HG02759 (cell line): Measurements from ENCODE around the gene ERFL.

ENCODE experiments used
- ATAC-seq: cut with Tn5 transposase; IDR thresholded peaks from one replicate; pipeline ENCODE4 v1.9.1; 2021; ENCODE audit warnings: mild to moderate bottlenecking, moderate library complexity; ENCODE audit not compliant: unreplicated experiment

The ERFL gene

GRCh38 chr19:41928221-41928683 is at the start of gene ERFL:
Gene ERFL, minus strand, starts transcription at chr19:41928449. Its CDS starts 15,530 bp downstream, at chr19:41912919.
- no peak for ATAC-seq

- ATAC-seq = no peak
These were observed 49.7 kb upstream of the ERFL start for GRCh38 chr19:41977916-41978315.

GRCh38 chr19:41974652-41975051 is 46.4 kb upstream of the ERFL start:
- ATAC-seq = no peak

GRCh38 chr19:41971363-41971762 is 43.1 kb upstream of the ERFL start:
- no peak for ATAC-seq

- no peak for ATAC-seq
These were observed 41.7 kb upstream of the ERFL start for GRCh38 chr19:41969772-41970458.

GRCh38 chr19:41968751-41969595 is 40.7 kb upstream of the ERFL start:
- ATAC-seq = no peak

- no peak for ATAC-seq
These were observed 39.0 kb upstream of the ERFL start for GRCh38 chr19:41967054-41967783.

GRCh38 chr19:41965106-41965505 is 36.9 kb upstream of the ERFL start:
- ATAC-seq = no peak

GRCh38 chr19:41960973-41961372 is 32.7 kb upstream of the ERFL start:
- no peak for ATAC-seq

GRCh38 chr19:41959056-41960053 is 31.1 kb upstream of the ERFL start, which contains the start of gene RABAC1:
Gene RABAC1, minus strand, starts transcription at chr19:41959321. Its CDS starts 29 bp downstream, at chr19:41959292.
- peak; percentile 94 for ATAC-seq

- ATAC-seq = peak; percentile 46
These were observed 30.3 kb upstream of the ERFL start for GRCh38 chr19:41958367-41959055.

- ATAC-seq = no peak
These were observed 29.7 kb upstream of the ERFL start for GRCh38 chr19:41957838-41958366.

- no peak for ATAC-seq
These were observed 29.1 kb upstream of the ERFL start for GRCh38 chr19:41957161-41957837.

- ATAC-seq = no peak
These were observed 28.4 kb upstream of the ERFL start for GRCh38 chr19:41956621-41957020.

GRCh38 chr19:41955521-41955920 is 27.3 kb upstream of the ERFL start:
- no peak for ATAC-seq

GRCh38 chr19:41951686-41952172 is 23.5 kb upstream of the ERFL start:
- no peak for ATAC-seq

GRCh38 chr19:41947091-41947490 is 18.8 kb upstream of the ERFL start:
- no peak for ATAC-seq

- ATAC-seq = peak; percentile 86
These were observed 17.0 kb upstream of the ERFL start for GRCh38 chr19:41945135-41945766.
